ENCODE measurements around the gene COL1A2.

GRCh38 chr7:94376281-94376680, 18.4 kb upstream of the COL1A2 start:
- TF ChIP-seq CTCF (IDR thresholded peaks at IDR 0.05; ENCODE audit: insufficient read depth, low read depth, low read length) (no peak), EZH2 (IDR thresholded peaks at IDR 0.05; ENCODE audit: insufficient read depth, low read length) (no peak)
